ENCODE measurements around the gene ABHD15.

ABHD15 gene, protein sequence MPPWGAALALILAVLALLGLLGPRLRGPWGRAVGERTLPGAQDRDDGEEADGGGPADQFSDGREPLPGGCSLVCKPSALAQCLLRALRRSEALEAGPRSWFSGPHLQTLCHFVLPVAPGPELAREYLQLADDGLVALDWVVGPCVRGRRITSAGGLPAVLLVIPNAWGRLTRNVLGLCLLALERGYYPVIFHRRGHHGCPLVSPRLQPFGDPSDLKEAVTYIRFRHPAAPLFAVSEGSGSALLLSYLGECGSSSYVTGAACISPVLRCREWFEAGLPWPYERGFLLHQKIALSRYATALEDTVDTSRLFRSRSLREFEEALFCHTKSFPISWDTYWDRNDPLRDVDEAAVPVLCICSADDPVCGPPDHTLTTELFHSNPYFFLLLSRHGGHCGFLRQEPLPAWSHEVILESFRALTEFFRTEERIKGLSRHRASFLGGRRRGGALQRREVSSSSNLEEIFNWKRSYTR

DNA sequence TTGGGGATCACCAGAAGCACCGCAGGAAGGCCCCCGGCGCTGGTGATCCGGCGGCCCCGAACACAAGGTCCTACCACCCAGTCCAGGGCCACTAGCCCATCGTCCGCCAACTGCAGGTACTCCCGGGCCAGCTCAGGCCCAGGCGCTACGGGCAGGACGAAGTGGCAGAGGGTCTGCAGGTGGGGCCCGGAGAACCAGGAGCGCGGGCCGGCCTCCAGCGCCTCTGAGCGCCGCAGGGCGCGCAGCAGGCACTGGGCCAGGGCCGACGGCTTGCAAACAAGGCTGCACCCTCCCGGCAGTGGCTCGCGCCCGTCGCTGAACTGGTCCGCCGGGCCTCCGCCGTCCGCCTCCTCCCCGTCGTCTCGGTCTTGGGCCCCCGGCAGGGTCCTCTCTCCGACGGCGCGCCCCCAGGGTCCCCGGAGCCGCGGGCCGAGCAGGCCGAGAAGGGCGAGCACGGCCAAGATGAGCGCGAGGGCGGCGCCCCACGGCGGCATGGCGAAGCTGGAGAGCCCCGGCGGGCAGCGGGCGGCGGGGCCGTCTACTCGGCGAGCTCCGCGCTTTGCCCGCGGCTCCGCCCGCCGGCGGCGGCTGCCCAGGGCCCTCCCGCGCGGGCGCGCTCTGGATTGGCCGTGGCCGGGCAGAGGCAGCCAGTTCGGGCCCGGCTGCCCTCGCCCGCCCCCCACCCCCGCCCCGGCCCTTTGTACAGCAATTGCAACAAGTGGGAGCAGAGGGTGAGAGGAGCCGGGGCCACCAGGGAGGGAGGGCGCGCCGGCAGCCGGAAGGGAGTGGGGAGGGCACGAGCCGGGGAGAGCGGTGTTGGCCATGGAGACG, at the start of gene ABHD15:
Gene ABHD15 (minus strand): TSS at position 565 of the 831 bp plus-strand sequence. CDS start 71 bp downstream, at position 494.
- DNase-seq (ENCODE audit: low read depth in 1 of 2, low spot score in 1 of 2) = no peak

DNA sequence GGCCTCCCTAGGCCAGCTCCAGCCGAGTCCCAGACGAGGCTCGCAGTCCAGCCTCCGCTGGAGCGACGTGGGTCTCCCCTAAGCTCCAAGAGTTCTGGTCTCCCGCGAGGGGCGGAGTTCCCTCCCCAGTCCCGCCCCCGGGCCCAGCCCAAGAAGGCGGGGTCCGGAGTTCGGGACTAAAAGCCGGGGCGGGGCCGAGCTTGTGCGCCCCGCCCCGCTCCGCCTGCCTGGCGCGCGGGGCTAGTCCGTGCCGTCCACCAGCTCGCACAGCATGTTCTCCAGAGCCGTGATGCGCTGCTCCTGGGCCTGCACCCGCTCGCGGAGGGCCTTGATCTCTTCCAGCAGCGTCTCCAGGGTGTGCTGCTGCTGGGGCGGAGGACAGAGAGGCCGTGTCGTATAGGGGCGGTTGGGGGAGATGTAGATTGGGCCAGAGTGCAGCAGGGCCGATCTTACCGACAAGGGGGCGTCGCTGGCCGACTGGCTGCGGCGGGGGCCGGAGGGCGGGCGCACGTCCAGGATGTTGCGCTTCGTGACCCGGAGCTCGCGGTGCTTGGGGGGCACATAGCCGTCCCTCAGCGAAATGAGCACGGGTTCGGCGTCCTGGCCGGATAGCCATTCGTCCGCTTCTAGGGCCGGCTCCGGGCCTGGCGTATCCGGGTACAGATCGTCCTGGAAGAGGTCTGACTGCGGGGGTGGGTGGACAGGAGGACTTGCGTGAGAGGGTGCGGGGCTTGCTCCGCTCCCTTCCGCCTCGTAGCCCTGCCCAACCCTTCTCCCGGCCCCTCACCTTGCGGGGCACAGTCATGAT, 48.9 kb upstream of the ABHD15 start:
- peak; percentile 65 to 76 for DNase-seq (ENCODE audit: low read depth in 1 of 2, low spot score in 1 of 2)

DNA sequence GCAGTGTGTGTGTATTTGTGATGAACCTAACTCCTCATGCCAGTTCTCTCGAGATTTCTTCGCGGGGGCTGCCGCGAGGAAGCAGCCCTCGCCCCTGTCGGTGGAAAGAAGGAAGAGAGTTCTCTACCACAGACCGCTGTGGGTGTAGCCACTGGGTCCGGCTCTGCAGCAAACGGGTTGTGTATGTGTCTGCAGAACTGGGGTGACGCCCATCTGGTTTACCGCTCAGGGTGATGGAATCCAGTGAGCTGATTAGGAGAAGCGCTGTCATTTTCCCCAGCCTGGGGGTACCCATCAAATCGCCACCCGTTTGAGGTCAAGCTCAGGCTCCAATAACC, 48.2 kb upstream of the ABHD15 start:
- DNase-seq (ENCODE audit: low read depth in 1 of 2, low spot score in 1 of 2) = no peak

DNA sequence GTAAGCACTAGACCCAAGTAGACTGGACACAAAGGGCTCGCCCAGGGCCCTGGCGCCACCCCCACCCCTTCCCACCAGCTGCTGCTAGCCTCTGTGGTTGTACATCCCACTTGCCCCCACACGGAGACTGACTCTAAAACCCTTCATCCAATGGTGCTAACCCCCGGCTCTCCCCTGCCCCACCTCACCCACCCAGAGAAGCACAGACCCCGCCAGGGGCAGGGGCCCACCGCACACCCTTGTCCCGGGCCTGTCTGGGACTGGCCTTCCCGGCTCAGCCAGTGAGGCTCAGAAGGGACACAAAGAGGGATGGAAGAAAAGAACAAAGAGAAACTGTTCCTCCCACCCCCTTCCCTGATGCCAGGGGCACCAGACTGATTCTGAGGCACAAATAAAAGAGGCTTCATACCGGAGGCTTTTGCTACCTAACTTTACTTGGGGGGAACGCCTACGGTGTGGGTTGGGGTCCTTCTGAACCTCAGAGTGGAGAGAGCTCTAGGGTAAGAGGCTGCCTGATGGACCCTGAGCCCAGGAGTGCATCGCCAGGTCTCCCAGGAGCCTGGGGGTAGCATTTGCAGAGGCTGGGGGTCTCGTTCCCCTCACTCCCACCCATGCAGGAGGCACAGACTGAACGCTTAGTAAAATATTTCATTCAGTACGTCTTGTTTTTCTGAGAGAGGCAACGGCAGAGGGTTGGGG, 47.7 kb upstream of the ABHD15 start:
- no peak for DNase-seq (ENCODE audit: low read depth in 1 of 2, low spot score in 1 of 2)

DNA sequence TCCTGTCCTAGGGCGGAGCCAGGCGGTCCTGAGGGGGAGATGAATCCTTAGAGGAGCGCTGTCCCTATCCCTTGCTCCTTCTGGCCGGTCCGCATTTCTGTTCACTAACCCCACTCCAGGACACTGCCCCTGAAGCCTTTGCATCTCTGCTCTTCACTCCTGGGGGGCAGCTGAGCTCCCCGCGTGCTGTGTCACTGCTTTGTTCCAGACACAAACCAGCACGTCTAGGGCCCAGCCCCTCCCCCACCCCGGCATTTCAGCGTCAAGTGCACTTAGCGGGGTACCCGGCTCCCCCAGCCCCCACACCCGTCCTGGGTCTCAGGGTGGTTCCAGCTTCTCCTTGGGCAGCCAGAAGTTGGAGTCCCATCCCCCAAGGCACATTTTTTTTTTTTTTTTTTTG, 47.0 kb upstream of the ABHD15 start:
- DNase-seq (ENCODE audit: low read depth in 1 of 2, low spot score in 1 of 2) = no peak

DNA sequence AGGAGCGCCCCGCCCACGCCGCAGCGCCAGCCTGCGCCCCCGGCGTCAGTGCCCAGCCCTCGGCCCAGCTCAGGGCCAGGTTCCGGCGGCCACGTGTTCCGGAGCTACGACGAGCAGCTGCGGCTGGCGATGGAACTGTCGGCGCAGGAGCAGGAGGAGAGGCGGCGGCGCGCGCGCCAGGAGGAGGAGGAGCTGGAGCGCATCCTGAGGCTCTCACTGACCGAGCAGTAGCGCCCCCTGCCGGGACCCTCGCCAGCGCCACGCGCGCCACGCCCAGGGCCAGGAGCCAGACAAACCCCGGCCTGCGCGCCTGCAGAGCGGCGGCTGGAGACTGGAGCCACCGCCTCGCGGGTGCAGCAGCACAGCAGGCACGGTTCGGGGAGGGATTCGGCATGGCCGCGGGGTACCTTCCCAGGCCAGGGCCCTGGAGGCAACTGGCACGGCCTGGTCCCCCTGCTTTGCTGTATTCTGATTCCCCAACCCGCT, 46.6 kb upstream of the ABHD15 start:
- peak; percentile 91 to 95 for DNase-seq (ENCODE audit: low read depth in 1 of 2, low spot score in 1 of 2)

DNA sequence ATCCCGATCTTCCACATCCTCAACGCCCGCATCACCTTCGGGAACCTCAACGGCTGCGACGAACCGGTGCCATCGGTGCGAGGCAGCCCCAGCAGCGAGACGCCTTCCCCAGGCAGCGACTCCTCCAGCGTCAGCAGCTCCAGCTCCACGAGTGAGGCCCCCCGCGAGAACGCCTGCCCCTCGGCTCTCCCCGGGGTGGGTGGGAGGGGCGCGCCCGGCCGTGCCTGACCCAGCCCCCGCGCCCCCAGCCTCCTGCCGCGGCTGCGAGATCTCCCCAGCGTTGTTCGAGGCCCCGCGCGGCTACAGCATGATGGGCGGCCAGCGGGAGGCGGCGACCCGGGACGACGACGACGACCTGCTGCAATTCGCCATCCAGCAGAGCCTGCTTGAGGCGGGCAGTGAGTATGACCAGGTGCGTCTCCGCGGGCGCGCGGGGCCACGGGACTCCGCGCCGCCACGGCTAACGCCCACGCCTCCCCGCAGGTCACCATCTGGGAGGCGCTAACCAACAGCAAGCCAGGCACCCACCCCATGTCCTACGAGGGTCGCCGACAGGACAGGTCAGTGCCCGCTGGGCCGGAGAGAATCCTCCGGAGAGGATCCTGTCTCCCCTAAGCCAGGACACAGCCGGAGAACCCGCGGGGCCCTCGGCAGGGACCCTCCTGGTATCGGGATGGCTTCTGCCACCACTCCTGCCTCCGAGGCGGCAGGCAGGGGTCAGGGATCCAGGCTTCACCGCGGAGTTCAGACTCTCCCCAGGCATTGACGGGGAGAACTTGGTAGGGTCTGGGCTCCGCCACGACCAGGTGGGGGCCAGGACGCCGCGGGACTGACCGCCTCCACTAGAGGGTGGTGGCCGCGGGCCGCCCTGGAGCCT, 45.8 kb upstream of the ABHD15 start:
- DNase-seq (ENCODE audit: low read depth in 1 of 2, low spot score in 1 of 2) = no peak

DNA sequence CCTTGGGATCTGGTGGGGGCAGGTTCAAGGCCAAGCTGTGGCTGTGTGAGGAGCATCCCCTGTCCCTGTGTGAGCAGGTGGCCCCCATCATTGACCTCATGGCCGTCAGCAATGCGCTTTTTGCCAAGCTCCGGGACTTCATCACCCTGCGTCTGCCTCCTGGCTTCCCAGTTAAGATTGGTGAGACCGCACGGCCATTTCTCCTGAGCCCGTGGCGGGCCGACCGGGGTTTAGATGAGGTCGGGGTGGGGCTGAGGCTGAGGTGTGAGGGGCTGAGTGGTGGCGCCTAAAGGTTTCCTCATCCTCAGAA, 45.2 kb upstream of the ABHD15 start:
- no peak for DNase-seq (ENCODE audit: low read depth in 1 of 2, low spot score in 1 of 2)

GRCh38 chr17:29611351-29612093, 44.7 kb upstream of the ABHD15 start:
- DNase-seq (ENCODE audit: low read depth in 1 of 2, low spot score in 1 of 2) = no peak

DNA sequence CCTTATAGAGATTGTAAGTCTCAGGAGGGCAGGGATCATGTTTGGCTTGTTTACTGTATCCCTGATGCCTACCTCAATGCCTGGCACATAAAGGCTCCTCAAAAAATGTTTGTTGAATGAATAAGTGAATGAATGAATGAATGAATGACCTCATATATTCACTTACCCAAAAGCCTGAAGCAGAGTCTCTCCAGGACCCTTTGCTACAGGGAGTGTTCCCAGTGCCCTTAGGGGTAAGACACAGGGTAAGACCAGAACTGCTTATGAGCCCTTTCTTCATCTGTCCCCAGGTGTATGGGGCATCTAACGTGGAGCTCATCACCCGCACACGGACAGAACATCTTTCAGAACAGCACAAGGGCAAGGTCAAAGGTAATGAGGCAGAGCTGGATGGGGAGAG, 43.6 kb upstream of the ABHD15 start:
- DNase-seq (ENCODE audit: low read depth in 1 of 2, low spot score in 1 of 2) = no peak

DNA sequence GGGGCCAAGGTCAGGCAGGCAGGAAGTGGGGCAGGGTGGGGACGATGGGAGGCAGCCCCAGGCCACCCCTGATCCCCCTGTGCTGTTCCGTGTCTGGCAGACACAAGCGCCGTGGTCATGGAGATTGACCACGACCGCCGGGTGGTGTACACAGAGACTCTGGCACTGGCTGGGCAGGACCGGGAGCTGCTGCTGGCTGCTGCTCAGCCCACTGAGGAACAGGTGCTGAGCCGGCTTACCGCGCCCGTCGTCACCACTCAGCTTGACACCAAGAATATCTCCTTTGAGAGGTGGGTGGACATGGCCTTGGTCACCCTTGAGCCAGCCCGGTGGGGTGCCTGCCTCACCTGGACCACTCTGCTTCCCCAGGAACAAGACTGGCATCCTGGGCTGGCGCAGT, 42.1 kb upstream of the ABHD15 start:
- no peak for DNase-seq (ENCODE audit: low read depth in 1 of 2, low spot score in 1 of 2)

GRCh38 chr17:29607557-29608195, 40.8 kb upstream of the ABHD15 start:
- no peak for DNase-seq (ENCODE audit: low read depth in 1 of 2, low spot score in 1 of 2)

GRCh38 chr17:29603109-29603674, 36.4 kb upstream of the ABHD15 start:
- DNase-seq (ENCODE audit: low read depth in 1 of 2, low spot score in 1 of 2) = no peak

GRCh38 chr17:29597361-29598172, 30.7 kb upstream of the ABHD15 start:
- no peak for DNase-seq (ENCODE audit: low read depth in 1 of 2, low spot score in 1 of 2)

DNA sequence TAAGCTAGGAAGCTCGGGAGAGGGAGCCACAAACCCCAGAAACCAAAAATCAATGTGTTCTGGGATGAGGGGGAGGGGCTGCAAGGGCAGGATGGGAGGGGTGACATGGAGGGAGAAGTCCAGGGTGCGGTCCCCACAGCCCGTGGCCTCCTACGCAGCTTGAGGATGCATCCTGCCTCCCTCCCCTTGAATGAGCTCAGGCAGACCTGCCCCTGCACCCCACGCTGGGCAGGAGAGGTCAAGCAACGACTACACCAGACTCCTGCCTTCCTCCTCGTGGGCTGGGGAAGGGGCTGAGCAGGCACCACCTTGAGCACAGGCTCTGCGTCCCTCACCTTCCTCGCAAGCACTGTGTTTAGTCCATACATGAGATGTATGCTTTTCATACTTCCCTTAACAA, 30.0 kb upstream of the ABHD15 start:
- no peak for DNase-seq (ENCODE audit: low read depth in 1 of 2, low spot score in 1 of 2)

- no peak for DNase-seq (ENCODE audit: low read depth in 1 of 2, low spot score in 1 of 2)
Observed at GRCh38 chr17:29595943-29596774, 29.3 kb upstream of the ABHD15 start.
